ENCODE results near the gene CMC2. TPM values are rescaled to one million over a fixed set of nuclear protein-coding genes. Genes with fewer than 3 reads are reported as not detected.

The CMC2 gene
- total RNA-seq, 1 donor from 2014 or later: 18.1 TPM

DNA sequence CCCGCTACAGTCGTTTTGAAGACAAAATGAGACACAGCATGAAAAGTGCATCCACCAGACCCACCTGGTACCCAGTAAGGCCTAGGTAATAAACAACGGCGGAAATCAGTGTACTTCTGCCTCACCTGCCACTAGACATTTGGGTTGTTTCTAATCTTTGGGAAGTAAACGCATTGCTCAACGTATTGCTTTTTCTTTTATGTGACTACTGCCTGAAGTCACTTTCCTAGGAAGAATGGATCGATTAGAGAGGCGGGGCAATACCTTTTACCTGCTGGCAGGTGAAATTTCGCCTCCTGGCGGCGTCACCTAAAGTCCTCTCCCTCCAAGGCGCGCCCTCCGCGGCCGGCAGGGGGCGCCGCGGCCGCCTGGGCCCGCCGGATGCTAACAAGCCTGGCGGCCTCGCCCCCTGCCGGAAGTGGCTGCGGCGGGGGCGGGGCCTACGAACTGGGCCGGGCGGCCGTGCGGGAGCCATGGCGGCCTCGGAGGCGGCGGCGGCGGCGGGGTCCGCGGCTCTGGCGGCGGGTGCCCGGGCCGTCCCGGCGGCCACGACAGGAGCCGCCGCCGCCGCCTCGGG lies 28.8 kb upstream of the CMC2 start, which contains the start of gene ATMIN:
TSS of gene ATMIN (plus strand) at position 445 of the 577 bp plus-strand sequence. CDS start at position 474, 29 bp downstream.
- Mint-ChIP-seq H3K4me1 (peaks cover 22% of the 10 kb centered on the region), H3K9me3 (no peaks in the 10 kb centered on the region), H3K36me3 (ENCODE audit: low read depth) (peaks cover 14% of the 10 kb centered on the region), H3K27me3 (no peaks in the 10 kb centered on the region), H3K27ac (peak within 1 kb of the TSS; percentile 30), H3K4me3 (peak within 1 kb of the TSS; percentile 79)
- ChIA-PET CTCF (interaction anchor here (0.6 to 3.5 kb wide), 23 partner anchors 10 to 702 kb away, joined by 3 to 51 read pairs (median 4); partner anchors contain the start of genes C16orf46, CENPN, CMC2 and GAN), POLR2A (interaction anchor here (1.0 to 2.9 kb wide), 4 partner anchors 25 to 42 kb away, joined by 3 to 19 read pairs (median 6); partner anchors contain the start of genes C16orf46, CENPN and CMC2)
- TF ChIP-seq, protein P1, sequence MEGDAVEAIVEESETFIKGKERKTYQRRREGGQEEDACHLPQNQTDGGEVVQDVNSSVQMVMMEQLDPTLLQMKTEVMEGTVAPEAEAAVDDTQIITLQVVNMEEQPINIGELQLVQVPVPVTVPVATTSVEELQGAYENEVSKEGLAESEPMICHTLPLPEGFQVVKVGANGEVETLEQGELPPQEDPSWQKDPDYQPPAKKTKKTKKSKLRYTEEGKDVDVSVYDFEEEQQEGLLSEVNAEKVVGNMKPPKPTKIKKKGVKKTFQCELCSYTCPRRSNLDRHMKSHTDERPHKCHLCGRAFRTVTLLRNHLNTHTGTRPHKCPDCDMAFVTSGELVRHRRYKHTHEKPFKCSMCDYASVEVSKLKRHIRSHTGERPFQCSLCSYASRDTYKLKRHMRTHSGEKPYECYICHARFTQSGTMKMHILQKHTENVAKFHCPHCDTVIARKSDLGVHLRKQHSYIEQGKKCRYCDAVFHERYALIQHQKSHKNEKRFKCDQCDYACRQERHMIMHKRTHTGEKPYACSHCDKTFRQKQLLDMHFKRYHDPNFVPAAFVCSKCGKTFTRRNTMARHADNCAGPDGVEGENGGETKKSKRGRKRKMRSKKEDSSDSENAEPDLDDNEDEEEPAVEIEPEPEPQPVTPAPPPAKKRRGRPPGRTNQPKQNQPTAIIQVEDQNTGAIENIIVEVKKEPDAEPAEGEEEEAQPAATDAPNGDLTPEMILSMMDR (IDR thresholded peaks at IDR 0.05): peak; percentile 90
- ATAC-seq (ENCODE audit: low read depth): peak; percentile 97
- peak; percentile 92 for DNase-seq
- intact Hi-C loops (cut with micrococcal nuclease): loop anchor here (1.0 to 10.0 kb wide), 5 partner anchors 28 to 703 kb away; partner anchors contain the start of genes CENPN, GAN and GCSH

DNA sequence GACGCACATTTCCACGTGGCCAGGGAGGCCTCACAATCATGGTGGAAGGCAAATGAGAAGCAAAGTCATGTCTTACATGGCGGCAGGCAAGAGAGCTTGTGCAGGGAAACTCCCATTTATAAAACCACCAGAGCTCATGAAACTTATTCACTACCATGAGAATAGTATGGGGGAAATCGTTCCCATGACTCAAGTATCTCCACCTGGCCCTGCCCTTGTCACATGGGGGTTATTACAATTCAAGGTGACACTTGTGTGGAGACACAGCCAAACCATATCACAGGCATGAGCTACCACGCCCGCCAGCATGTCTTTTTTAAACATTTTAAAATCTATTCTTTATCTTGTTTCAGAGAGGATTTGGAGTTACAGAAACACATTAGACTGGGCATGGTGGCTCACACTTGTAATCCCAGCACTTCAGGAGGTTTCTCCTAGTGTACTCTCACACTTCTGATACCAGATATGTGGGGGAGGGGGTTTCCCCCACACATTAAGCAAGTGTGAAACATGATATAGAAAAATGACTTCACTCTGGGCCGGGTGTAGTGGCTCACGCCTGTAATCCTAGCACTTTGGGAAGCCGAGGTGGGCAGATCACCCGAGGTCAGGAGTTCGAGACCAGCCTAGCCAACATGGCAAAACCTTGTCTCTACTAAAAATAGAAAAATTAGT lies 23.4 kb upstream of the CMC2 start:
- Mint-ChIP-seq H3K4me1 (no peaks in the 10 kb centered on the region), H3K36me3 (ENCODE audit: low read depth) (peaks cover 15% of the 10 kb centered on the region), H3K4me3 (no peak overlapping the region), H3K27me3 (no peaks in the 10 kb centered on the region), H3K27ac (no peak overlapping the region), H3K9me3 (no peaks in the 10 kb centered on the region)
- POLR2A ChIA-PET: no interaction called here
- DNase-seq (no peak), ATAC-seq (ENCODE audit: low read depth) (no peak)
- TF ChIP-seq, protein P1 (IDR thresholded peaks at IDR 0.05): no peak
- CTCF ChIA-PET: no interaction called here
- intact Hi-C loops (cut with micrococcal nuclease): loop anchor here (10.0 kb wide), 1 partner anchor 285 kb away; the partner anchor contains the start of gene GAN

DNA sequence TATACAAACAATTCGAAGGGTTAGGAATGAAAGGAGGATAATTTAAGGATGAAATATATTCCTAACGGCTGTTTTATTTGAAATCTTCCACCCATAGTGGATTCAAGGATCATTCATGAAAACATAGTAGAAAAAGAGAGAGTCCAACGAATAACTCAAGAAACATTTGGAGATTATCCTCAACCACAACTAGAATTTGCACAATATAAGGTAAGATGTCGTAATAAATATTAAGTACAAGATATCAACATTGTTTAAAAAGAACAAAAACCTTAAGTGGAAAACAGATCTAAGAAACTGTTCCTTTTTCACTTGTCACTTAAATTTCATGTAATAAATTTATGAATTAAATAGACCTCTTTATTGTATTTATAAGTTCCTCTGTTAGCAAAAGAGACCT lies 19.7 kb upstream of the CMC2 start:
- POLR2A ChIA-PET: no interaction called here
- Mint-ChIP-seq H3K36me3 (ENCODE audit: low read depth) (peaks cover 31% of the 10 kb centered on the region), H3K9me3 (no peaks in the 10 kb centered on the region), H3K27me3 (no peaks in the 10 kb centered on the region), H3K27ac (no peak overlapping the region), H3K4me1 (no peaks in the 10 kb centered on the region), H3K4me3 (no peak overlapping the region)
- intact Hi-C loops (cut with micrococcal nuclease): no loop called here
- ATAC-seq (ENCODE audit: low read depth) (no peak), DNase-seq (no peak)
- TF ChIP-seq, protein P1 (IDR thresholded peaks at IDR 0.05): no peak
- CTCF ChIA-PET: no interaction called here

DNA sequence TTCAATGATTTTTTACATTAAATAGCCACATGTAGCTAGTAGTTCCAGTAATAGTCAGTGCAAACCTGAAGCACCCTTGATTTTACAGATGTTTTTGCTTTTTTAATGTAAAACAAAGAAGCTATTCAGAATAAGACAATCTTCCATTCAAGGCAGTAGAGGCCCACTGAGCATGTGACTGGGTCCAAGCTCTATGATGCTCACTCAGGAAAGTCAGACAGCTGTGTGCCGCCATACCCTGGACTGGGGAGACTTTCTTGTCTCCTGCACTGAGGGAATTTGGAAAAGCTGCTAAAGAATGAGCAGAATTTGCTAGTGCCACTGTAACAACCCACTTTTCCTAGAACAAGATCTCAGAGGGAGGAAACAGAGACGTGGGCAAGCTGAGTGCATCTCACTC lies 11.8 kb upstream of the CMC2 start:
- no peak for DNase-seq
- no peaks in the 10 kb centered on the region for H3K27me3 Mint-ChIP-seq
- POLR2A ChIA-PET: no interaction called here
- H3K27ac Mint-ChIP-seq: no peak overlapping the region
- TF ChIP-seq, protein P1 (IDR thresholded peaks at IDR 0.05): no peak
- H3K4me3 Mint-ChIP-seq: no peak overlapping the region
- CTCF ChIA-PET: interaction anchor here (0.8 to 1.4 kb wide), 3 partner anchors 14 to 17 kb away, joined by 3 to 5 read pairs (median 4); partner anchors contain the start of gene ATMIN
- ATAC-seq (ENCODE audit: low read depth): no peak
- H3K36me3 Mint-ChIP-seq (ENCODE audit: low read depth): peaks cover 44% of the 10 kb centered on the region
- no peaks in the 10 kb centered on the region for H3K4me1 Mint-ChIP-seq
- intact Hi-C loops (cut with micrococcal nuclease): no loop called here
- no peaks in the 10 kb centered on the region for H3K9me3 Mint-ChIP-seq

DNA sequence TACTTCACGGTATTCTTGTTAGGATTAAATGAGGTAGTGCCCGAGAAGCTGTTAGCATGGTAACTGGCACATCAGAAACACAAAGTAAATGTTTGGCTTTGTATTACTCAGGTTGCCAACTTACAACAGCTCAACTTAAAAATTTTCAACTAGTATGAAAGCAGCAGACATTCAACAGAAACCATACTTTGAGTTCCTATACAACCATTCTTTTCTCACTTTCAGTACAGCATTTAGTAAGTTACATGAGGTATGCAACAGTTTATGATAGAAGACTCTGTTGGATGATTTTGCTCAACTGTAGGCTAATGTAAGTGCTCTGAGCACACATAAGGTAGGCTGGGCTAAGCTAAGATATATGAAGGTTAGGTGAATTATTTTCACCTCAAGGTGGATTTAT lies 8.0 kb upstream of the CMC2 start:
- Mint-ChIP-seq H3K36me3 (ENCODE audit: low read depth) (peaks cover 32% of the 10 kb centered on the region), H3K9me3 (no peaks in the 10 kb centered on the region), H3K27me3 (no peaks in the 10 kb centered on the region), H3K4me1 (no peaks in the 10 kb centered on the region), H3K27ac (no peak overlapping the region), H3K4me3 (no peak overlapping the region)
- TF ChIP-seq, protein P1 (IDR thresholded peaks at IDR 0.05): no peak
- DNase-seq (no peak), ATAC-seq (ENCODE audit: low read depth) (no peak)
- ChIA-PET CTCF (no interaction called here), POLR2A (no interaction called here)
- intact Hi-C loops (cut with micrococcal nuclease): no loop called here
